IMR-90 (cell line): ENCODE data around the gene BCO2. TPM values are rescaled to one million over a fixed set of nuclear protein-coding genes. Genes with fewer than 3 reads are reported as not detected.

ENCODE experiments used
- ATAC-seq: fragments of 200-7000 bp; cut with Tn5 transposase; 2 replicates; pipeline ENCODE4 v1.9.1; 2020; ENCODE audit warnings: low read depth, mild to moderate bottlenecking, moderate library complexity
- BruUV-seq: library from RNA; stranded (reverse); fragments of 400-500 nt; replicated peaks from 2 replicates; lab custom pipeline; 2021; lab: Mats Ljungman, UMichigan
- CTCF ChIA-PET: fragments of 300-600 bp; formaldehyde crosslinking; extraction: SDS; loops from one replicate; lab custom pipeline; 2021; ENCODE audit warnings: antibody characterized with exemption; lab: Yijun Ruan, JAX
- POLR2A ChIA-PET: fragments of 300-600 bp; sonication (Branson Sonifier 250); formaldehyde crosslinking; loops from one replicate; lab custom pipeline; 2022; ENCODE audit warnings: antibody characterized with exemption; ENCODE audit not compliant: unreplicated experiment; lab: Charles Lee
- DNase-seq: peaks from one replicate; pipeline ENCODE4 v3.0.0; 2013
- H2AFZ ChIP-seq: replicated peaks from 2 replicates; pipeline ENCODE3; 2013; ENCODE audit warnings: low read length, mild to moderate bottlenecking; ENCODE audit not compliant: poor library complexity
- H2AK5ac ChIP-seq: 2 replicates; pipeline ENCODE4 v1.6.1; 2013; ENCODE audit warnings: low read depth, low read length, inconsistent platforms
- H2AK9ac ChIP-seq: replicated peaks from 2 replicates; pipeline ENCODE3; 2013; ENCODE audit warnings: mild to moderate bottlenecking, low read depth, low read length, moderate library complexity; ENCODE audit not compliant: poor library complexity
- H2BK120ac ChIP-seq: 2 replicates; pipeline ENCODE4 v1.6.1; 2013; ENCODE audit warnings: low read depth, low read length, inconsistent platforms
- H2BK15ac ChIP-seq: 3 replicates; pipeline ENCODE4 v1.6.1; 2013; ENCODE audit warnings: low read depth, low read length, inconsistent platforms
- H2BK20ac ChIP-seq: 2 replicates; pipeline ENCODE4 v1.6.1; 2013; ENCODE audit warnings: low read depth, mild to moderate bottlenecking, inconsistent platforms, low read length, moderate library complexity
- H2BK5ac ChIP-seq: 2 replicates; pipeline ENCODE4 v1.6.1; 2013; ENCODE audit warnings: mild to moderate bottlenecking, low read depth, low read length, inconsistent platforms; ENCODE audit not compliant: poor library complexity, severe bottlenecking
- H3K14ac ChIP-seq: replicated peaks from 2 replicates; pipeline ENCODE4 v1.6.1; 2013; ENCODE audit warnings: low read depth, low read length, inconsistent platforms
- H3K18ac ChIP-seq: 2 replicates; pipeline ENCODE4 v1.6.1; 2013; ENCODE audit warnings: low read depth, low read length, control low read depth
- H3K23ac ChIP-seq: 2 replicates; pipeline ENCODE4 v1.6.1; 2013; ENCODE audit warnings: low read depth, low read length, inconsistent platforms
- H3K27ac ChIP-seq: 2 replicates; pipeline ENCODE4 v1.5.1; 2013; ENCODE audit warnings: mild to moderate bottlenecking, control low read depth, low read length; ENCODE audit not compliant: insufficient read depth
- H3K27me3 ChIP-seq: 2 replicates; pipeline ENCODE4 v1.6.1; 2013; ENCODE audit warnings: low read length; ENCODE audit not compliant: control insufficient read depth, insufficient read depth
- H3K36me3 ChIP-seq: 2 replicates; pipeline ENCODE4 v1.6.1; 2013; ENCODE audit warnings: low read length, mixed read lengths; ENCODE audit not compliant: control insufficient read depth, insufficient read depth
- H3K4ac ChIP-seq: 2 replicates; pipeline ENCODE4 v1.6.1; 2013; ENCODE audit warnings: low read depth, low read length, inconsistent platforms
- H3K4me1 ChIP-seq: 2 replicates; pipeline ENCODE4 v1.6.1; 2013; ENCODE audit warnings: low read length, mixed read lengths; ENCODE audit not compliant: control insufficient read depth, insufficient read depth
- H3K4me2 ChIP-seq: 2 replicates; pipeline ENCODE4 v1.6.1; 2013; ENCODE audit warnings: low read depth, mild to moderate bottlenecking, control low read depth, low read length, moderate library complexity
- H3K4me3 ChIP-seq: 2 replicates; pipeline ENCODE4 v1.5.1; 2013; ENCODE audit warnings: low read depth, mild to moderate bottlenecking, control low read depth, low read length, moderate library complexity; ENCODE audit not compliant: insufficient read depth
- H3K56ac ChIP-seq: 2 replicates; pipeline ENCODE4 v1.6.1; 2013; ENCODE audit warnings: low read length, inconsistent platforms; ENCODE audit not compliant: insufficient read depth; ENCODE audit errors: extremely low read depth
- H3K79me1 ChIP-seq, 2 experiments: 2 replicates each; pipeline ENCODE4 v1.6.1; 2013; ENCODE audit warnings: low read length in 2 of 2, inconsistent platforms in 1 of 2, low read depth in 1 of 2
- H3K9ac ChIP-seq: 2 replicates; pipeline ENCODE4 v1.6.1; 2013; ENCODE audit warnings: low read depth, low read length, control low read depth
- H3K9me1 ChIP-seq: 2 replicates; pipeline ENCODE4 v1.6.1; 2013; ENCODE audit warnings: low read length, inconsistent platforms; ENCODE audit not compliant: insufficient read depth
- H3K9me3 ChIP-seq: 2 replicates; pipeline ENCODE4 v1.6.1; 2013; ENCODE audit warnings: low read length; ENCODE audit not compliant: control insufficient read depth, insufficient read depth
- H4K20me1 ChIP-seq: 2 replicates; pipeline ENCODE4 v1.6.1; 2013; ENCODE audit warnings: low read length, inconsistent platforms; ENCODE audit not compliant: insufficient read depth
- H4K5ac ChIP-seq: 2 replicates; pipeline ENCODE4 v1.6.1; 2013; ENCODE audit warnings: mild to moderate bottlenecking, low read depth, low read length, control low read depth
- H4K8ac ChIP-seq, 2 experiments: 2 replicates each; pipeline ENCODE4 v1.6.1; 2013; ENCODE audit warnings: low read depth in 2 of 2, low read length in 2 of 2, control low read depth in 1 of 2, inconsistent platforms in 1 of 2
- H4K91ac ChIP-seq: 2 replicates; pipeline ENCODE4 v1.6.1; 2013; ENCODE audit warnings: low read depth, low read length, inconsistent platforms; ENCODE audit not compliant: insufficient read depth
- BHLHE40 ChIP-seq: fragments of 150-350 bp; IDR thresholded peaks from 2 replicates; pipeline ENCODE4 v1.6.1; 2016; ENCODE audit warnings: mild to moderate bottlenecking, low read depth, low read length
- CEBPB ChIP-seq: IDR thresholded peaks from 2 replicates; pipeline ENCODE4 v1.6.1; 2012; ENCODE audit warnings: low read depth, low read length, improper control_type of control experiment
- CHD1 ChIP-seq: IDR thresholded peaks from 2 replicates; pipeline ENCODE4 v1.6.1; 2012; ENCODE audit warnings: low read depth, low read length, improper control_type of control experiment
- FOS ChIP-seq: fragments of 150-350 bp; IDR thresholded peaks from 2 replicates; pipeline ENCODE4 v1.6.1; 2016; ENCODE audit warnings: low read depth, low read length
- MAFK ChIP-seq: IDR thresholded peaks from 2 replicates; pipeline ENCODE4 v1.6.1; 2012; ENCODE audit warnings: low read depth, low read length, improper control_type of control experiment
- MAZ ChIP-seq: IDR thresholded peaks from 2 replicates; pipeline ENCODE4 v1.6.1; 2012; ENCODE audit warnings: low read depth, mild to moderate bottlenecking, low read length, improper control_type of control experiment, moderate library complexity, borderline replicate concordance
- MXI1 ChIP-seq: IDR thresholded peaks from 2 replicates; pipeline ENCODE4 v1.6.1; 2012; ENCODE audit warnings: low read depth, mild to moderate bottlenecking, low read length, moderate library complexity, borderline replicate concordance
- NFE2L2 ChIP-seq: fragments of 150-350 bp; IDR thresholded peaks from 2 replicates; pipeline ENCODE4 v1.6.1; 2016; ENCODE audit warnings: low read depth, mild to moderate bottlenecking, low read length
- POLR2A ChIP-seq: IDR thresholded peaks from 2 replicates; pipeline ENCODE4 v1.6.1; 2012; ENCODE audit warnings: mild to moderate bottlenecking, low read depth, low read length
- RAD21 ChIP-seq: IDR thresholded peaks from 2 replicates; pipeline ENCODE4 v1.6.1; 2012; ENCODE audit warnings: low read length, improper control_type of control experiment
- RCOR1 ChIP-seq: IDR thresholded peaks from 2 replicates; pipeline ENCODE4 v1.6.1; 2012; ENCODE audit warnings: mild to moderate bottlenecking, low read length, improper control_type of control experiment; ENCODE audit not compliant: insufficient replicate concordance
- RFX5 ChIP-seq: IDR thresholded peaks from 2 replicates; pipeline ENCODE4 v1.8.0; 2012; ENCODE audit warnings: low read depth, mild to moderate bottlenecking, low read length, moderate library complexity
- SMC3 ChIP-seq: fragments of 150-350 bp; IDR thresholded peaks from 2 replicates; pipeline ENCODE4 v1.6.1; 2016; ENCODE audit warnings: low read depth, mild to moderate bottlenecking, antibody characterized with exemption, low read length, moderate library complexity
- WGBS, 2 experiments: methylation state at CpG; one replicate each; pipeline versions ENCODE4 v1.1.5 to v1.1.7; 2013; ENCODE audit warnings: missing lambda C conversion rate in 2 of 2; ENCODE audit not compliant: insufficient read length in 1 of 2; ENCODE audit errors: extremely low coverage in 2 of 2; 5-methylcytosine and 5-hydroxymethylcytosine counted together
- dilution Hi-C: fragments of 300-500 bp; cut with HindIII; formaldehyde crosslinking; loops from one replicate; pipeline ENCODE4 v1.14.3; 2018; ENCODE audit warnings: low sequenced_read_pairs; ENCODE audit not compliant: unreplicated experiment
- in situ Hi-C: fragments of 300-500 bp; cut with MboI; formaldehyde crosslinking; loops from 3 replicates; pipeline ENCODE4 v1.14.3; 2019; ENCODE audit warnings: low sequenced_read_pairs, inconsistent platforms, mixed read lengths
- intact Hi-C: fragments of 100-400 bp; cut with micrococcal nuclease; formaldehyde crosslinking; loops from 2 replicates; pipeline ENCODE4 v1.10.0; 2022
- polyA plus RNA-seq, 3 experiments: library from polyadenylated mRNA; depleted of rRNA; stranded (reverse); fragments of >200 nt; gene quantifications; 2 replicates each; pipeline ENCODE4 v1.2.3, GENCODE V29; 2012; ENCODE audit warnings: low replicate concordance in 1 of 3
- total RNA-seq: library from RNA; depleted of rRNA; stranded (reverse); fragments of >200 nt; gene quantifications from 2 replicates; pipeline ENCODE4 v1.2.3, GENCODE V29; 2012
- TF ChIP-seq, protein P1 (sequence below): conservative IDR thresholded peaks from 2 replicates; pipeline ENCODE4 v1.5.1; 2012; ENCODE audit warnings: mild to moderate bottlenecking, low read depth, low read length, improper control_type of control experiment
- TF ChIP-seq, protein P2 (sequence below): fragments of 150-350 bp; IDR thresholded peaks from 2 replicates; pipeline ENCODE4 v1.6.1; 2017; ENCODE audit warnings: mild to moderate bottlenecking, antibody characterized with exemption, low read length, low read depth

BCO2 gene
- total and polyA plus RNA-seq, 2 of the 4 experiments (the other 2 are of a cell fraction) = 0.18 to 0.68 TPM

DNA sequence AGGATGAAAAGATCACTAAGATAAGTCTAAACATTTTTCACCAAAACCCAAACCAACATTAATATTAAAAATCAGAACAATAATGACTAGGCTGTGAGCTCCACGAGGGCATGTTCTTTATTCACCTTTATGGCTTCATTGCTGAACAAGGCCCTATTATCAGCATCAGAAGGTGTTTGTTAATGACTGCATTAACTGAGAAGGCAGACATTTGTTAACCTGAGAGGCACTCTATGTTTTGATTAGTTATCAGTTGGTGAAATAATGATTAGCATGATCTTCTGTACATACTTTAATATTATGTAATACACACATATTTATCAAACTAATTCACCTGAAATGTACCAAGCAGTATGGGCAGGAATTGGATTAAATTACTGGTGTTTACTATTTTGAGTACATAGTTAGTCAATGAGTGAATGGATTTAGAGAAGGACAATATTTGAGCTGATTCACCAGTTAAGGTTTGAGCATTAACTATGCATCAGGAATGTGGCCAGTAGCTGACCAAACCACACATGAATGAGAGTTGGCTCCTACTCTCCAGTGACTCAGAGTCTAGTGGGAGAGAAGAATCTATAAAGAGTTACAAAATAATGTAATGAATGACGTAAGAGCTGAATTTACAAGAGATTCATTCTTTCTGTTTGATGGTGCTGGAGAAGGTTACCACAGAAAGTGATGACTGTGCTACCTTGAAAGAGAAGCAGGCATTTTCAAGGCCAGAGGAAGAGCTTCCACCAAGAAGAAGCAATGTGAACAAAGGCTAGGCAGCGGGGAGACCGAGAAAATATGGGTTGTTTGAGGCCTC is 18.2 kb upstream of the BCO2 start:
- peak overlapping the region; percentile 26; the same call in 1 of the 2 replicates for H3K4ac ChIP-seq
- no peak overlapping the region for H4K5ac ChIP-seq
- no peak overlapping the region for H2AFZ ChIP-seq
- no TSS peak for BruUV-seq
- in situ Hi-C loops (no loop called here), intact Hi-C loops (loop anchor here (5.0 kb wide), 1 partner anchor 35 kb away; no protein-coding TSS in a partner anchor), dilution Hi-C loops (no loop called here)
- no peak overlapping the region for H3K9ac ChIP-seq
- H2BK20ac ChIP-seq = peak overlapping the region; percentile 65; the same call in 1 of the 2 replicates
- peaks cover 6% of the 10 kb centered on the region; the same call in 1 of the 2 replicates for H3K9me1 ChIP-seq
- peak overlapping the region; percentile 71; the same call in 1 of the 2 replicates for H3K4me2 ChIP-seq
- H4K8ac ChIP-seq = 0 out of 4 replicates have a peak overlapping the region, but pooled peaks of 1 of the 2 experiments have one; percentile 32
- H2AK9ac ChIP-seq = no peak overlapping the region
- no peaks in the 10 kb centered on the region; the same call in 1 of the 2 replicates for H4K20me1 ChIP-seq
- H4K91ac ChIP-seq = 0 out of 2 replicates have a peak overlapping the region, but pooled peaks have one; percentile 27
- peak overlapping the region; percentile 69 for H2BK120ac ChIP-seq
- peak overlapping the region; percentile 62 for H3K27ac ChIP-seq
- H3K18ac ChIP-seq = peak overlapping the region; percentile 72; the same call in 1 of the 2 replicates
- 0 out of 3 replicates have a peak overlapping the region, but pooled peaks have one; percentile 6 for H2BK15ac ChIP-seq
- CTCF ChIA-PET = interaction anchor here (0.6 to 0.9 kb wide), 4 partner anchors 35 to 1643 kb away, joined by 3 to 8 read pairs (median 4); no protein-coding TSS in a partner anchor
- no peak overlapping the region for H3K14ac ChIP-seq
- H3K23ac ChIP-seq = no peak overlapping the region
- ATAC-seq (peak; percentile 98), DNase-seq (peak; percentile 100)
- WGBS, 2 experiments = no CpG with 5 or more reads among the region's 4 CpGs
- no peaks in the 10 kb centered on the region for H3K27me3 ChIP-seq
- H3K4me3 ChIP-seq = no peak overlapping the region
- H2AK5ac ChIP-seq = peak overlapping the region; percentile 33; the same call in 1 of the 2 replicates
- peak overlapping the region; percentile 22 for H3K56ac ChIP-seq
- no peaks in the 10 kb centered on the region for H3K79me1 ChIP-seq
- no peaks in the 10 kb centered on the region for H3K9me3 ChIP-seq
- H3K4me1 ChIP-seq = peaks cover 9% of the 10 kb centered on the region
- peak overlapping the region; percentile 85 for H2BK5ac ChIP-seq
- POLR2A ChIA-PET = no interaction called here
- no peaks in the 10 kb centered on the region for H3K36me3 ChIP-seq
- TF ChIP-seq BHLHE40 (0 out of 2 replicates have a peak, but pooled peaks have one; percentile 43), FOS (peak; percentile 96), CEBPB (peak; percentile 94), RAD21 (no peak), RCOR1 (no peak), POLR2A (no peak), NFE2L2 (peak; percentile 57; the same call in 1 of the 2 replicates), MAFK (peak; percentile 92), MAZ (no peak), MXI1 (no peak), SMC3 (no peak), CHD1 (no peak), RFX5 (no peak)
- TF ChIP-seq, protein P1, sequence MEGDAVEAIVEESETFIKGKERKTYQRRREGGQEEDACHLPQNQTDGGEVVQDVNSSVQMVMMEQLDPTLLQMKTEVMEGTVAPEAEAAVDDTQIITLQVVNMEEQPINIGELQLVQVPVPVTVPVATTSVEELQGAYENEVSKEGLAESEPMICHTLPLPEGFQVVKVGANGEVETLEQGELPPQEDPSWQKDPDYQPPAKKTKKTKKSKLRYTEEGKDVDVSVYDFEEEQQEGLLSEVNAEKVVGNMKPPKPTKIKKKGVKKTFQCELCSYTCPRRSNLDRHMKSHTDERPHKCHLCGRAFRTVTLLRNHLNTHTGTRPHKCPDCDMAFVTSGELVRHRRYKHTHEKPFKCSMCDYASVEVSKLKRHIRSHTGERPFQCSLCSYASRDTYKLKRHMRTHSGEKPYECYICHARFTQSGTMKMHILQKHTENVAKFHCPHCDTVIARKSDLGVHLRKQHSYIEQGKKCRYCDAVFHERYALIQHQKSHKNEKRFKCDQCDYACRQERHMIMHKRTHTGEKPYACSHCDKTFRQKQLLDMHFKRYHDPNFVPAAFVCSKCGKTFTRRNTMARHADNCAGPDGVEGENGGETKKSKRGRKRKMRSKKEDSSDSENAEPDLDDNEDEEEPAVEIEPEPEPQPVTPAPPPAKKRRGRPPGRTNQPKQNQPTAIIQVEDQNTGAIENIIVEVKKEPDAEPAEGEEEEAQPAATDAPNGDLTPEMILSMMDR = no peak
- TF ChIP-seq, protein P2, sequence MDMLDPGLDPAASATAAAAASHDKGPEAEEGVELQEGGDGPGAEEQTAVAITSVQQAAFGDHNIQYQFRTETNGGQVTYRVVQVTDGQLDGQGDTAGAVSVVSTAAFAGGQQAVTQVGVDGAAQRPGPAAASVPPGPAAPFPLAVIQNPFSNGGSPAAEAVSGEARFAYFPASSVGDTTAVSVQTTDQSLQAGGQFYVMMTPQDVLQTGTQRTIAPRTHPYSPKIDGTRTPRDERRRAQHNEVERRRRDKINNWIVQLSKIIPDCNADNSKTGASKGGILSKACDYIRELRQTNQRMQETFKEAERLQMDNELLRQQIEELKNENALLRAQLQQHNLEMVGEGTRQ = no peak
